ENCODE results near the gene TRIM29. TPM values are rescaled to one million over a fixed set of nuclear protein-coding genes. Genes with fewer than 3 reads are reported as not detected.

The TRIM29 gene
- total and polyA plus RNA-seq, 10 of the 15 experiments (the other 5 are each of a cell fraction or from before 2014, with no cell fraction given), result 0.08 to 0.67 (median 0.26) TPM; not detected in 5

GRCh38 chr11:120179057-120179672, 41.3 kb upstream of the TRIM29 start:
- H3K27me3 ChIP-seq (replicated peaks in 1 of 2; ENCODE audit: control insufficient read depth in 2 of 2, insufficient read depth in 2 of 2, low read length in 1 of 2), result peaks cover 4 to 7% of the 10 kb centered on the region in 2 experiments; a peak in 2 of 4 replicates
- DNase-seq (ENCODE audit: low read depth, low spot score), result no peak
- no peaks in the 10 kb centered on the region for H4K20me1 ChIP-seq (ENCODE audit: control insufficient read depth, insufficient read depth)
- no peak overlapping the region for H3K9ac ChIP-seq (ENCODE audit: control insufficient read depth, insufficient read depth, low read length)
- ATAC-seq, result no peak
- H3K9me3 ChIP-seq (replicated peaks; ENCODE audit: control insufficient read depth, insufficient read depth, low read length), result no peaks in the 10 kb centered on the region
- no peak overlapping the region for H3K27ac ChIP-seq (ENCODE audit: control insufficient read depth, insufficient read depth)
- ChIA-PET CTCF (interaction anchor here (0.8 to 3.0 kb wide), 6 partner anchors 9 to 123 kb away, joined by 3 to 17 read pairs (median 4); no protein-coding TSS in a partner anchor), POLR2A (interaction anchor here (1.0 kb wide), 1 partner anchor 122 kb away, joined by 3 read pairs; no protein-coding TSS in a partner anchor), SMC1A (ENCODE audit: uncharacterized antibody, unreplicated experiment) (interaction anchor here (0.9 to 1.9 kb wide), 3 partner anchors 11 to 124 kb away, joined by 3 to 5 read pairs (median 5); no protein-coding TSS in a partner anchor), RAD21 (ENCODE audit: unreplicated experiment) (interaction anchor here (1.0 to 1.2 kb wide), 2 partner anchors 54 to 123 kb away, joined by 5 read pairs; no protein-coding TSS in a partner anchor)
- no peak overlapping the region for H3K4me3 ChIP-seq
- no TSS peak for BruUV-seq (replicated peaks)
- no peak for FAIRE-seq
- H3K36me3 ChIP-seq (ENCODE audit: control insufficient read depth in 2 of 2, insufficient read depth in 2 of 2, low read length in 1 of 2), result no peaks in the 10 kb centered on the region
- in situ Hi-C loops (cut with MboI) (no loop called here), intact Hi-C loops (cut with micrococcal nuclease; ENCODE audit: unreplicated experiment) (loop anchor here (5.0 kb wide), 1 partner anchor 33 kb away; the partner anchor contains the start of gene OAF)
- 16% methylated on average over 9 of the region's 10 CpGs for WGBS (ENCODE audit: insufficient coverage, insufficient replicate concordance, low lambda C conversion rate, missing lambda C conversion rate)
- H3K4me1 ChIP-seq (ENCODE audit: control insufficient read depth, insufficient read depth, low read length), result no peaks in the 10 kb centered on the region
- no peaks in the 10 kb centered on the region for H3K79me2 ChIP-seq (ENCODE audit: control insufficient read depth, insufficient read depth, low read length)
- H3K4me2 ChIP-seq (ENCODE audit: control insufficient read depth, insufficient read depth), result no peak overlapping the region
- no peak overlapping the region for H2AFZ ChIP-seq (ENCODE audit: control insufficient read depth, low read depth, low read length)
- TF ChIP-seq BCLAF1 (IDR thresholded peaks at IDR 0.05), result no peak
- TF ChIP-seq ZNF217 (IDR thresholded peaks at IDR 0.05), result no peak
- TF ChIP-seq SREBF2 (IDR thresholded peaks at IDR 0.05; ENCODE audit: low read length), result no peak
- no peak for TF ChIP-seq TCF12 (IDR thresholded peaks at IDR 0.05; ENCODE audit: low read depth, low read length)
- TF ChIP-seq WRNIP1 (IDR thresholded peaks at IDR 0.05; ENCODE audit: borderline replicate concordance, low read depth, low read length), result no peak
- TF ChIP-seq RB1 (IDR thresholded peaks at IDR 0.05; ENCODE audit: borderline replicate concordance), result no peak
- TF ChIP-seq IKZF1 (conservative IDR thresholded peaks at IDR 0.05), result no peak
- no peak for TF ChIP-seq MYB (IDR thresholded peaks at IDR 0.05; ENCODE audit: borderline replicate concordance, low read depth, low read length)
- TF ChIP-seq CHD2 (IDR thresholded peaks at IDR 0.05; ENCODE audit: borderline replicate concordance, low read depth, low read length), result no peak
- TF ChIP-seq YY1 (IDR thresholded peaks at IDR 0.05; ENCODE audit: low read depth, low read length), result no peak
- no peak for TF ChIP-seq CREM (IDR thresholded peaks at IDR 0.05; ENCODE audit: low read depth)
- no peak for TF ChIP-seq TARDBP (IDR thresholded peaks at IDR 0.05; ENCODE audit: borderline replicate concordance)
- TF ChIP-seq HDAC6 (IDR thresholded peaks at IDR 0.05; ENCODE audit: unreplicated experiment), result no peak
- TF ChIP-seq KDM1A (IDR thresholded peaks at IDR 0.05; ENCODE audit: borderline replicate concordance), result no peak
- TF ChIP-seq TCF3 (IDR thresholded peaks at IDR 0.05; ENCODE audit: borderline replicate concordance, insufficient read depth, low read depth, low read length), result no peak
- TF ChIP-seq BMI1 (IDR thresholded peaks at IDR 0.05; ENCODE audit: borderline replicate concordance), result no peak
- no peak for TF ChIP-seq EED (IDR thresholded peaks at IDR 0.05; ENCODE audit: low read depth)
- no peak for TF ChIP-seq YBX1 (IDR thresholded peaks at IDR 0.05)
- TF ChIP-seq NFYB (IDR thresholded peaks at IDR 0.05; ENCODE audit: insufficient read depth, low read depth, low read length), result no peak
